Measurements from ENCODE around the gene IQGAP2. TPM values are rescaled to one million over a fixed set of nuclear protein-coding genes. Genes with fewer than 3 reads are reported as not detected.

The IQGAP2 gene
- total RNA-seq, 1 donor from 2014 or later, result 14.2 TPM

DNA sequence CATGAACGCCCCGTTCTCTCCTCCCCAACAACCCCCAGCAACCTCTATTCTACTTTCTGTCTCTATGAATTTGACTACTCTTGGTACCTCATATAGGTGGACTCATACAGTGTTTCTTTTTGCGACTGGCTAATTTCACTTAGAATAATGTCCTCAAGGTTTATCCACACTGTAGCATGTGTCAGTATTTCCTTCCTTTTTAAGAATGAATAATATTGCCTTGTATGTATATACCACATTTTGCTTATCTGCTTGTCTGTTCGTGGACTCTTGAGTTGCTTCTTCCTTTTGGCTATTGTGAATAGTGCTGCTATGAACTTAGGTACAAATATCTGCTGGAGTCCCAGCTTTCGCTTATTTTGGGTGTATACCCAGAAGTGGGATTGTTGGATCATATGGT is 42.7 kb downstream of the IQGAP2 start:
- H3K27me3 Mint-ChIP-seq (ENCODE audit: low read depth), result no peaks in the 10 kb centered on the region
- H3K4me3 Mint-ChIP-seq, result no peak overlapping the region
- no peak for DNase-seq (ENCODE audit: low read depth, low spot score)
- TF ChIP-seq, protein P1, sequence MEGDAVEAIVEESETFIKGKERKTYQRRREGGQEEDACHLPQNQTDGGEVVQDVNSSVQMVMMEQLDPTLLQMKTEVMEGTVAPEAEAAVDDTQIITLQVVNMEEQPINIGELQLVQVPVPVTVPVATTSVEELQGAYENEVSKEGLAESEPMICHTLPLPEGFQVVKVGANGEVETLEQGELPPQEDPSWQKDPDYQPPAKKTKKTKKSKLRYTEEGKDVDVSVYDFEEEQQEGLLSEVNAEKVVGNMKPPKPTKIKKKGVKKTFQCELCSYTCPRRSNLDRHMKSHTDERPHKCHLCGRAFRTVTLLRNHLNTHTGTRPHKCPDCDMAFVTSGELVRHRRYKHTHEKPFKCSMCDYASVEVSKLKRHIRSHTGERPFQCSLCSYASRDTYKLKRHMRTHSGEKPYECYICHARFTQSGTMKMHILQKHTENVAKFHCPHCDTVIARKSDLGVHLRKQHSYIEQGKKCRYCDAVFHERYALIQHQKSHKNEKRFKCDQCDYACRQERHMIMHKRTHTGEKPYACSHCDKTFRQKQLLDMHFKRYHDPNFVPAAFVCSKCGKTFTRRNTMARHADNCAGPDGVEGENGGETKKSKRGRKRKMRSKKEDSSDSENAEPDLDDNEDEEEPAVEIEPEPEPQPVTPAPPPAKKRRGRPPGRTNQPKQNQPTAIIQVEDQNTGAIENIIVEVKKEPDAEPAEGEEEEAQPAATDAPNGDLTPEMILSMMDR (conservative IDR thresholded peaks at IDR 0.05), result no peak
- no peaks in the 10 kb centered on the region for H3K9me3 Mint-ChIP-seq
- no peaks in the 10 kb centered on the region for H3K4me1 Mint-ChIP-seq
- no peak overlapping the region for H3K27ac Mint-ChIP-seq (ENCODE audit: unreplicated experiment)
- peaks cover 3% of the 10 kb centered on the region for H3K36me3 Mint-ChIP-seq (ENCODE audit: low read depth)

DNA sequence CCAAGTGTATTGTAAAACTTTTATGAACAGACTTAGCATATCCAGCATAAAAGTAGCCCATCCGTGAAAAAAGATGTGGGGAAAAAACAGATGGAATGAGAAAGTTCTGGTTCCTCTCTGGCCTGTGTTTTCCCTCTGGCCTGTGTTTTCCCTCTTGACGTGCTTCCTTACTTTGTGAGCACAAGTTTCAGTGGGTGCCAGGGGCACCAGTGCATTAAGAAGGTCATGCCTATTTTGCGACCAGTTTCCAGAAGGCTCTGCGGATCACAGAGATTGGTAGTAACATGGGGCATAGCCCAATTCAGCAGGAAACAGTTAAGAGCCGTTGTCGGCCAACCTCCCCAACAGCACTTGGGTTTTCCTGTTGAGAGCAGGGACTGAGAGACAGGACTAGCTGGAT is 43.7 kb downstream of the IQGAP2 start:
- peaks cover 3% of the 10 kb centered on the region for H3K36me3 Mint-ChIP-seq (ENCODE audit: low read depth)
- no peaks in the 10 kb centered on the region for H3K27me3 Mint-ChIP-seq (ENCODE audit: low read depth)
- TF ChIP-seq, protein P1 (conservative IDR thresholded peaks at IDR 0.05), result no peak
- no peak overlapping the region for H3K27ac Mint-ChIP-seq (ENCODE audit: unreplicated experiment)
- H3K9me3 Mint-ChIP-seq, result no peaks in the 10 kb centered on the region
- H3K4me1 Mint-ChIP-seq, result no peaks in the 10 kb centered on the region
- no peak for DNase-seq (ENCODE audit: low read depth, low spot score)
- H3K4me3 Mint-ChIP-seq, result no peak overlapping the region

- no peaks in the 10 kb centered on the region for H3K4me1 Mint-ChIP-seq
- H3K36me3 Mint-ChIP-seq (ENCODE audit: low read depth), result peaks cover 3% of the 10 kb centered on the region
- no peaks in the 10 kb centered on the region for H3K9me3 Mint-ChIP-seq
- no peak overlapping the region for H3K27ac Mint-ChIP-seq (ENCODE audit: unreplicated experiment)
- H3K27me3 Mint-ChIP-seq (ENCODE audit: low read depth), result no peaks in the 10 kb centered on the region
- no peak overlapping the region for H3K4me3 Mint-ChIP-seq
- TF ChIP-seq, protein P1 (conservative IDR thresholded peaks at IDR 0.05), result no peak
- no peak for DNase-seq (ENCODE audit: low read depth, low spot score)
Observed at GRCh38 chr5:76449606-76450005, 46.5 kb downstream of the IQGAP2 start.

DNA sequence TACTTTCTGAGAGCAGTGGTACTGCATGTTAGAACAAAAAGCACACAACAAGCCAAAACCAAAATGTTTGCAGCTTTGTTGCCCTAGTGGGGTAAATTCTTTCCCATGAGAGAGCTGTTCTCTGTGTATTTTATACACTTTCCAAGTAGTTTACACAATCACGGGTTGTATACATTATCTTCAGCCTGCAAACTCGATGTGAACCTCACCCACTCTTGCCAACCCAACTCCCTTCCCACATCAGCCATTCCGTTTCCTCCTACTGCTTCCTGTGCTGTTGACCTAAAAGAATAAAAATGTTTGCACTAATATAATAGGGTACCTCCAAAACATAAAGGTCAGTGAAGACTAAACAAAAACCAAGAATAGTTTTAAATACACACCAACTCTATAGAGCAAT is 47.0 kb downstream of the IQGAP2 start:
- Mint-ChIP-seq H3K27ac (ENCODE audit: unreplicated experiment) (no peak overlapping the region), H3K9me3 (no peaks in the 10 kb centered on the region), H3K36me3 (ENCODE audit: low read depth) (peaks cover under 1% of the 10 kb centered on the region), H3K4me1 (no peaks in the 10 kb centered on the region), H3K4me3 (no peak overlapping the region), H3K27me3 (ENCODE audit: low read depth) (no peaks in the 10 kb centered on the region)
- TF ChIP-seq, protein P1 (conservative IDR thresholded peaks at IDR 0.05), result no peak
- no peak for DNase-seq (ENCODE audit: low read depth, low spot score)

DNA sequence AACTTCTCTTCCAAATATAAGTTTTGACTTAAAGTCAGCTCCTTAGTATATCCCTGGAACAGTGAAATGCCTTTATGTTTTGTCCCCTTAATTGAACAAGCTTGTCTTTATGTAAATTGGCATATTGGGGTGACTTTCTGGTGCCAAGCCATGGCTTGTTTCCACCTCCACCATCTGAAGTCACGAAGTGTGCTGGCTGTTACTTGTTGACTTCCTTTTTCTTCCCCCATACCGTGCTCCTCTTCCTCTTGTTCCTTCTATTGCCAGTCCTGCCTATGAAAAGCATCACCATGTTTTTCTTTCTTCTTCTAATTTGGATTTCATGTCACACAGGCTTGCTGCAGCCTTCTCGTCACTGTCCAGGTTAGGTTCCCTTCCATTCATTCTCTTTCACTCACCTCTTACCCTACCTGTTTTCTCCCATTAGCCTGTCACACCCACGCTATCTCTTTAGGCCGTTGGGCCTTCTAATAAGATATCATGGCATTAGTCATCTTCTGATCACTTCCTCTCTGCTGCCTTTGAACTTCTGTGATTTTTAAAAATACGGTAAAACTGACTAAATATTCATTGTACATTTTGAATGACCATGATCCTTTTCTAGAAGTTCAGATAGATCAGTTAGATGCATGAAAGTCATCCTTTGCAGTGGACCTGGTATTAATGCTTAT is 48.1 kb downstream of the IQGAP2 start:
- no peak for DNase-seq (ENCODE audit: low read depth, low spot score)
- Mint-ChIP-seq H3K27ac (ENCODE audit: unreplicated experiment) (no peak overlapping the region), H3K36me3 (ENCODE audit: low read depth) (no peaks in the 10 kb centered on the region), H3K27me3 (ENCODE audit: low read depth) (no peaks in the 10 kb centered on the region), H3K9me3 (no peaks in the 10 kb centered on the region), H3K4me3 (no peak overlapping the region), H3K4me1 (no peaks in the 10 kb centered on the region)
- TF ChIP-seq, protein P1 (conservative IDR thresholded peaks at IDR 0.05), result no peak

All from neural crest cell (in vitro differentiated cells).